Parathyroid adenoma (tissue), 2 donors: ENCODE results near the gene USP48.

ENCODE experiments used
- H2AFZ ChIP-seq: fragments of 300-600 bp; sonication (generic); one replicate; pipeline ENCODE4 v1.7.0; 2017; ENCODE audit warnings: antibody characterized with exemption, mild to moderate bottlenecking
- H3K27ac ChIP-seq: fragments of 300-600 bp; sonication (generic); one replicate; pipeline ENCODE4 v1.7.0; 2017
- H3K27me3 ChIP-seq: fragments of 300-600 bp; sonication (generic); one replicate; pipeline ENCODE4 v1.7.0; 2017; ENCODE audit warnings: low read length; ENCODE audit not compliant: control insufficient read depth, insufficient read depth
- H3K36me3 ChIP-seq: fragments of 300-600 bp; sonication (generic); one replicate; pipeline ENCODE4 v1.7.0; 2017; ENCODE audit warnings: low read length; ENCODE audit not compliant: control insufficient read depth, insufficient read depth
- H3K4me1 ChIP-seq: fragments of 300-600 bp; sonication (generic); one replicate; pipeline ENCODE4 v1.7.0; 2017; ENCODE audit warnings: control low read depth
- H3K4me2 ChIP-seq: fragments of 300-600 bp; sonication (generic); one replicate; pipeline ENCODE4 v1.7.0; 2017; ENCODE audit warnings: low read length
- H3K4me3 ChIP-seq: fragments of 300-600 bp; sonication (generic); one replicate; pipeline ENCODE4 v1.7.0; 2017; ENCODE audit warnings: low read depth, low read length
- H3K79me2 ChIP-seq: fragments of 300-600 bp; sonication (generic); one replicate; pipeline ENCODE4 v1.7.0; 2017; ENCODE audit warnings: control low read depth
- H3K9ac ChIP-seq: fragments of 300-600 bp; sonication (generic); one replicate; pipeline ENCODE4 v1.7.0; 2017; ENCODE audit warnings: mild to moderate bottlenecking
- H3K9me3 ChIP-seq: fragments of 300-600 bp; sonication (generic); one replicate; pipeline ENCODE4 v1.7.0; 2017; ENCODE audit warnings: low read length; ENCODE audit not compliant: control insufficient read depth
- CTCF ChIP-seq: fragments of 300-600 bp; sonication (generic); IDR thresholded peaks from one replicate; pipeline ENCODE4 v1.7.0; 2017; ENCODE audit warnings: antibody characterized with exemption, mild to moderate bottlenecking
- donor health status: primary hyperparathyroidism.

Gene USP48

GRCh38 chr1:21734526-21734925 lies 48.4 kb downstream of the USP48 start:
- Histone ChIP-seq H2AFZ (no peak overlapping the region), H3K36me3 (no peaks in the 10 kb centered on the region), H3K9ac (no peak overlapping the region), H3K4me2 (no peak overlapping the region), H3K79me2 (no peaks in the 10 kb centered on the region), H3K27me3 (no peaks in the 10 kb centered on the region), H3K4me1 (no peaks in the 10 kb centered on the region), H3K27ac (no peak overlapping the region), H3K4me3 (no peak overlapping the region), H3K9me3 (no peaks in the 10 kb centered on the region)
- no peak for TF ChIP-seq CTCF

GRCh38 chr1:21732664-21733063 lies 50.3 kb downstream of the USP48 start:
- no peaks in the 10 kb centered on the region for H3K27me3 ChIP-seq
- no peak overlapping the region for H3K4me2 ChIP-seq
- no peak overlapping the region for H3K27ac ChIP-seq
- H3K9ac ChIP-seq = no peak overlapping the region
- H3K4me3 ChIP-seq = no peak overlapping the region
- TF ChIP-seq CTCF = no peak
- H2AFZ ChIP-seq = no peak overlapping the region
- no peaks in the 10 kb centered on the region for H3K36me3 ChIP-seq
- H3K9me3 ChIP-seq = no peaks in the 10 kb centered on the region
- H3K4me1 ChIP-seq = no peaks in the 10 kb centered on the region
- no peaks in the 10 kb centered on the region for H3K79me2 ChIP-seq

- no peak overlapping the region for H3K4me2 ChIP-seq
- H3K9me3 ChIP-seq = no peaks in the 10 kb centered on the region
- no peaks in the 10 kb centered on the region for H3K27me3 ChIP-seq
- no peak overlapping the region for H3K4me3 ChIP-seq
- no peak for TF ChIP-seq CTCF
- H3K36me3 ChIP-seq = no peaks in the 10 kb centered on the region
- no peak overlapping the region for H3K27ac ChIP-seq
- no peak overlapping the region for H2AFZ ChIP-seq
- no peaks in the 10 kb centered on the region for H3K4me1 ChIP-seq
- no peak overlapping the region for H3K9ac ChIP-seq
- no peaks in the 10 kb centered on the region for H3K79me2 ChIP-seq
Observed at GRCh38 chr1:21725748-21726392, 57.1 kb downstream of the USP48 start.

- Histone ChIP-seq H3K4me1 (no peaks in the 10 kb centered on the region), H3K9ac (no peak overlapping the region), H3K4me2 (no peak overlapping the region), H2AFZ (no peak overlapping the region), H3K9me3 (no peaks in the 10 kb centered on the region), H3K27me3 (no peaks in the 10 kb centered on the region), H3K27ac (no peak overlapping the region), H3K4me3 (no peak overlapping the region), H3K36me3 (no peaks in the 10 kb centered on the region), H3K79me2 (no peaks in the 10 kb centered on the region)
- no peak for TF ChIP-seq CTCF
Observed at GRCh38 chr1:21724570-21724969, 58.4 kb downstream of the USP48 start.

- no peak for TF ChIP-seq CTCF
- no peaks in the 10 kb centered on the region for H3K36me3 ChIP-seq
Observed at GRCh38 chr1:21724098-21724497, 58.9 kb downstream of the USP48 start.

More at GRCh38 chr1:21724098-21724497, 58.9 kb downstream of the USP48 start:
- Histone ChIP-seq H3K4me1 (no peaks in the 10 kb centered on the region), H3K9ac (no peak overlapping the region), H2AFZ (no peak overlapping the region), H3K27ac (no peak overlapping the region), H3K4me2 (no peak overlapping the region), H3K9me3 (no peaks in the 10 kb centered on the region), H3K4me3 (no peak overlapping the region), H3K79me2 (no peaks in the 10 kb centered on the region), H3K27me3 (no peaks in the 10 kb centered on the region)
